CD4-positive, alpha-beta T cell (primary cell): ENCODE measurements around the gene B3GLCT. TPM values are rescaled to one million over a fixed set of nuclear protein-coding genes. Genes with fewer than 3 reads are reported as not detected.
A peak's percentile ranks its signal among the peaks of the same experiment; 100 is the strongest.

Experiments used
- ATAC-seq: fragments of 200-7000 bp; cut with Tn5 transposase; one replicate; pipeline ENCODE4 v1.10.0; 2022; ENCODE audit warnings: mild to moderate bottlenecking; ENCODE audit not compliant: poor library complexity
- CTCF ChIA-PET: fragments of 350-600 bp; sonication (Branson Sonifier 250); formaldehyde crosslinking; loops from one replicate; lab custom pipeline; 2021; ENCODE audit warnings: antibody characterized with exemption, inconsistent platforms; lab: Charles Lee
- POLR2A ChIA-PET: fragments of 350-600 bp; sonication (Branson Sonifier 250); formaldehyde crosslinking; loops from one replicate; lab custom pipeline; 2021; ENCODE audit warnings: antibody characterized with exemption, inconsistent platforms; lab: Charles Lee
- DNase-seq, 14 experiments: peaks; one replicate each; pipeline ENCODE4 v3.0.0-alpha.2; 2013 to 2020; ENCODE audit warnings: mixed read lengths in 2 of 14
- H3K27ac ChIP-seq, 2 donors: one replicate each; pipeline versions ENCODE4 v1.5.1 to v1.7.0; 2013; ENCODE audit warnings: low read length in 2 of 2, low read depth in 1 of 2, mild to moderate bottlenecking in 1 of 2
- H3K27me3 ChIP-seq, 2 experiments: 1 replicate in 1 of 2; 2 replicates in 1 of 2; pipeline versions ENCODE4 v1.6.1 to v1.7.0; 2013; ENCODE audit warnings: low read length in 2 of 2, control low read depth in 1 of 2, mild to moderate bottlenecking in 1 of 2, moderate library complexity in 1 of 2; ENCODE audit not compliant: insufficient read depth in 2 of 2, control insufficient read depth in 1 of 2
- H3K36me3 ChIP-seq: one replicate; pipeline ENCODE4 v1.6.1; 2013; ENCODE audit warnings: low read length, control low read depth; ENCODE audit not compliant: insufficient read depth
- H3K4me1 ChIP-seq: one replicate; pipeline ENCODE4 v1.6.1; 2013; ENCODE audit warnings: low read length, control low read depth; ENCODE audit not compliant: insufficient read depth
- H3K4me3 ChIP-seq: one replicate; pipeline ENCODE4 v1.5.1; 2013; ENCODE audit warnings: mild to moderate bottlenecking, low read length, moderate library complexity
- H3K9me3 ChIP-seq, 2 experiments: 1 replicate in 1 of 2; 2 replicates in 1 of 2; pipeline versions ENCODE4 v1.6.1 to v1.7.0; 2013; ENCODE audit warnings: low read length in 2 of 2, mild to moderate bottlenecking in 2 of 2, control low read depth in 1 of 2, moderate library complexity in 1 of 2; ENCODE audit not compliant: control insufficient read depth in 1 of 2, insufficient read depth in 1 of 2
- H3K27ac Mint-ChIP-seq: one replicate; pipeline ENCODE4 v1.8.0; 2020; ENCODE audit warnings: mixed read lengths
- H3K27me3 Mint-ChIP-seq: one replicate; pipeline ENCODE4 v1.8.0; 2021; ENCODE audit warnings: mixed read lengths
- H3K36me3 Mint-ChIP-seq: one replicate; pipeline ENCODE4 v1.8.0; 2021; ENCODE audit warnings: low read depth, mixed read lengths
- H3K4me1 Mint-ChIP-seq: one replicate; pipeline ENCODE4 v1.8.0; 2021; ENCODE audit warnings: low read depth, mixed read lengths
- H3K4me3 Mint-ChIP-seq: one replicate; pipeline ENCODE4 v1.8.0; 2020; ENCODE audit warnings: mild to moderate bottlenecking, mixed read lengths
- H3K9me3 Mint-ChIP-seq: one replicate; pipeline ENCODE4 v1.8.0; 2020; ENCODE audit warnings: mixed read lengths
- CTCF ChIP-seq: fragments of 200-600 bp; IDR thresholded peaks from one replicate; pipeline ENCODE4 v1.8.0; 2022; ENCODE audit warnings: antibody characterized with exemption, mild to moderate bottlenecking
- intact Hi-C, 2 experiments: fragments of 100-400 bp; cut with DNase I in 1 of 2; cut with micrococcal nuclease in 1 of 2; formaldehyde crosslinking; loops; one replicate each; pipeline versions ENCODE4 v1.15.1 to v1.9.0; 2023 to 2025; cut with DNase I, micrococcal nuclease
- total RNA-seq, 174 experiments: library from RNA in 2 of 174; stranded (reverse) in 2 of 174; gene quantifications; one replicate each; pipeline ENCODE4 v1.2.3 and lab custom pipeline; 2021 to 2026

The B3GLCT gene
- total RNA-seq, 2 experiments from 2014 or later = 3.2 to 3.7 TPM

GRCh38 chr13:31195616-31196015, 4.2 kb upstream of the B3GLCT start:
- Histone ChIP-seq H3K9me3 (no peaks in the 10 kb centered on the region), H3K4me1 (peaks cover 8% of the 10 kb centered on the region), H3K27me3 (no peaks in the 10 kb centered on the region), H3K27ac (no peak overlapping the region), H3K4me3 (no peak overlapping the region), H3K36me3 (no peaks in the 10 kb centered on the region)
- Mint-ChIP-seq H3K27me3 (peaks cover 3% of the 10 kb centered on the region), H3K9me3 (no peaks in the 10 kb centered on the region), H3K4me3 (no peak overlapping the region), H3K36me3 (peaks cover 4% of the 10 kb centered on the region), H3K4me1 (peaks cover 10% of the 10 kb centered on the region), H3K27ac (no peak overlapping the region)
- no peak for ATAC-seq
- ChIA-PET POLR2A (no interaction called here), CTCF (no interaction called here)
- TF ChIP-seq CTCF = no peak
- DNase-seq = no peak
- intact Hi-C loops = loop anchor here in 1 of 2 experiments (5.0 kb wide), 1 partner anchor 227 kb away; no protein-coding TSS in a partner anchor

- Histone ChIP-seq H3K27ac (no peak overlapping the region), H3K4me1 (peaks cover 16% of the 10 kb centered on the region), H3K4me3 (no peak overlapping the region), H3K36me3 (no peaks in the 10 kb centered on the region), H3K9me3 (no peaks in the 10 kb centered on the region), H3K27me3 (no peaks in the 10 kb centered on the region)
- peaks cover 17% of the 10 kb centered on the region for H3K4me1 Mint-ChIP-seq
- peaks cover 3% of the 10 kb centered on the region for H3K27me3 Mint-ChIP-seq
- ChIA-PET POLR2A (no interaction called here), CTCF (no interaction called here)
- ATAC-seq = no peak
- no peaks in the 10 kb centered on the region for H3K9me3 Mint-ChIP-seq
- TF ChIP-seq CTCF = no peak
- H3K36me3 Mint-ChIP-seq = peaks cover 4% of the 10 kb centered on the region
- no peak overlapping the region for H3K27ac Mint-ChIP-seq
- intact Hi-C loops = loop anchor here in 1 of 2 experiments (5.0 kb wide), 1 partner anchor 225 kb away; no protein-coding TSS in a partner anchor
- DNase-seq = no peak
- H3K4me3 Mint-ChIP-seq = peak overlapping the region; percentile 18
Measured at GRCh38 chr13:31196992-31197391, 2.8 kb upstream of the B3GLCT start.

GRCh38 chr13:31198519-31198918, 1.3 kb upstream of the B3GLCT start:
- H3K4me1 Mint-ChIP-seq = peaks cover 17% of the 10 kb centered on the region
- no peaks in the 10 kb centered on the region for H3K9me3 ChIP-seq
- peak overlapping the region; percentile 95 for H3K27ac Mint-ChIP-seq
- no peak for TF ChIP-seq CTCF
- H3K36me3 Mint-ChIP-seq = peaks cover 4% of the 10 kb centered on the region
- H3K27ac ChIP-seq = no peak overlapping the region
- peaks cover 3% of the 10 kb centered on the region for H3K27me3 Mint-ChIP-seq
- DNase-seq (no peak), ATAC-seq (no peak)
- CTCF ChIA-PET = interaction anchor here (1.1 kb wide), 1 partner anchor 154 kb away, joined by 3 read pairs; no protein-coding TSS in a partner anchor
- POLR2A ChIA-PET = no interaction called here
- H3K9me3 Mint-ChIP-seq = no peaks in the 10 kb centered on the region
- no peaks in the 10 kb centered on the region for H3K36me3 ChIP-seq
- no peaks in the 10 kb centered on the region for H3K27me3 ChIP-seq
- intact Hi-C loops = loop anchor here in 1 of 2 experiments (5.0 kb wide), 1 partner anchor 224 kb away; no protein-coding TSS in a partner anchor
- H3K4me3 Mint-ChIP-seq = peak overlapping the region; percentile 73
- H3K4me1 ChIP-seq = peaks cover 16% of the 10 kb centered on the region
- no peak overlapping the region for H3K4me3 ChIP-seq
